NCI-H345 treated with DMSO at 0.1 percent for 48 hours (cell line): Measurements from ENCODE around the gene LAMA2.
"Not testable (repeated sequence)": the region's sequence is repeated elsewhere in the genome, so short reads cannot be mapped to it uniquely, and the experiment has no call there.

Experiments
- DNase-seq: peaks from one replicate; lab custom pipeline; 2025; ENCODE audit not compliant: unreplicated experiment; lab: John Stamatoyannopoulos, UW

Gene LAMA2

DNA sequence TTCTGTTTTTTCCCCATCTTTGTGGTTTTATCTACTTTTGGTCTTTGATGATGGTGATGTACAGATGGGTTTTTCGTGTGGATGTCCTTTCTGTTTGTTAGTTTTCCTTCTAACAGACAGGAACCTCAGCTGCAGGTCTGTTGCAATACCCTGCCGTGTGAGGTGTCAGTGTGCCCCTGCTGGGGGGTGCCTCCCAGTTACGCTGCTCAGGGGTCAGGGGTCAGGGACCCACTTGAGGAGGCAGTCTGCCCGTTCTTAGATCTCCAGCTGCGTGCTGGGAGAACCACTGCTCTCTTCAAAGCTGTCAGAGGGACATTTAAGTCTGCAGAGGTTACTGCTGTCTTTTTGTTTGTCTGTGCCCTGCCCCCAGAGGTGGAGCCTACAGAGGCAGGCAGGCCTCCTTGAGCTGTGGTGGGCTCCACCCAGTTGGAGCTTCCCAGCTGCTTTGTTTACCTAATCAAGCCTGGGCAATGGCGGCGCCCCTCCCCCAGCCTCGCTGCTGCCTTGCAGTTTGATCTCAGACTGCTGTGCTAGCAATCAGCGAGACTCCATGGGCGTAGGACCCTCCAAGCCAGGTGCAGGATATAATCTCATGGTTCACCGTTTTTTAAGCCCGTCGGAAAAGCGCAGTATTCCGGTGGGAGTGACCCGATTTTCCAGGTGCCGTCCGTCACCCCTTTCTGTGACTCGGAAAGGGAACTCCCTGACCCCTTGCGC lies 289.5 kb downstream of the LAMA2 start:
- DNase-seq, result not testable (repeated sequence)

DNA sequence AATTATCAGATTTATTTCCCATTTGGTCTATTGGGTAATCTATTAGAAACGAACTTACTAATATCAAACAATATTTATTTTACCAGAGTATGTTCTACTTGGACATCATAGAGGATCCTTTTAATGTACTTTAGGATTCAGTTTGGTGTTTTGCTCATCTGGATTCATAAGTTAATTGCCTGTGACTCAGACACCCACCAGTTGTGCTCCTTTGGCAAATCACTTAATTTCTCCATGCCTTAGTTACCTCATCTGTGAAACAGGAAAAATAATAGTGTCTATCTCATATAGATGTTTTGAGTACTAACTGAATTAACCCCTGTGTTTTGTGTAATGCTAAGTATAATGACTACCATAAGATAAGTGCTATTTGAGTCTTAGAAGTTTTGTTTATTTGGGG lies 292.1 kb downstream of the LAMA2 start:
- no peak for DNase-seq

DNA sequence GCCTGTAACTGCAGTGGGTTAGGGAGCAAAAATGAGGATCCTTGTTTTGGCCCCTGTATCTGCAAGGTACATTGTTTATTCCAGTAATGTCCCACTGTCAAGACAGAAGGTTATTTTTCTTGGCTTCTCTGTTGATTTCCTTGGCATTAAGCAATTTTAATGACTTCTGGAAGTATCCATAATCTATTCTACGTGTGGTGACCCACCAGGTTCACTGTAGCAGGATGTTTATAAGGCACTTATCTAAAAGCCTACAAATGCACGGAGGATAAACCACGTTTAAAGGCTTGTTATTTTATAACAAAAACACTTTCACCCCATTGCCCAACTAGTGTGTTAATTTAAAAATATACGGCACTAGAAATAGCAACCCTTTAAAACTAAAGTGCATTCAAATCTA lies 294.9 kb downstream of the LAMA2 start:
- DNase-seq, result no peak

DNA sequence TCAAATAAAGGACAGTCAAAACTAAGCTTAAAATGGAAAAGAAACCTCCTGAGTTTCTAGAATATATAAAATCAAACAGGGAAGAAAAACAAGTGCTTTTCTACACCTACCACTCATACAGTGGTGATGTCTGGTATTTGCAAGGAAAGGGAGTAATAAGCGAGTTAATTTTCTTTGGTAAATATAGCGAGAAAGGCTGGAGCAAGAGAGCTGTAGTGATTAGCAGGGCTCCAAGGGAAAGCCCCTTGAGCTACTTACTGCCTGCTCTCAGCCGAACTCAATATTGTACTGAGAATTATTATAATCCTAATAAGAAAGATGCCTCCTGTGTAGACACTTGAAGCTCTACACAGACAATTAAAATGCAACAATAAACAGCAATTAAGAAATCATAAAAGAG lies 296.3 kb downstream of the LAMA2 start:
- no peak for DNase-seq

DNA sequence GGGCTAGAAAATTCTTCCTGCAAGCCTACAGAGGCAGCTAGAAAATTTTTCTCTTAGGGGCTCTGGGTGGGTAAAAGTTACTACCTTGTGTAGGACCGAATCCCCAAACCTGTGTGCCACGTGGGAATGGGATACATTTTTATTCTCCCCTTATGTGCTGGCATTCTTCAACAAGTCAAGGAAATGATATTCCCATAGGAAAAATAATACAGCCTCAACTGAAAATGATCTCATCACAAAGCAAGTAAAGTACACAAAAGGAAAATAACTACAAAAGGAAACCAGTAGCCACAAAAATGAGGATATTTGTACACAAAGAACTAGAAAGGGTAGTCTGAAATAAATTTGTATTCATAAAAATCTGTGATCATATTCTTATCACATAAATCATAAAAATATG lies 298.1 kb downstream of the LAMA2 start:
- DNase-seq, result no peak

DNA sequence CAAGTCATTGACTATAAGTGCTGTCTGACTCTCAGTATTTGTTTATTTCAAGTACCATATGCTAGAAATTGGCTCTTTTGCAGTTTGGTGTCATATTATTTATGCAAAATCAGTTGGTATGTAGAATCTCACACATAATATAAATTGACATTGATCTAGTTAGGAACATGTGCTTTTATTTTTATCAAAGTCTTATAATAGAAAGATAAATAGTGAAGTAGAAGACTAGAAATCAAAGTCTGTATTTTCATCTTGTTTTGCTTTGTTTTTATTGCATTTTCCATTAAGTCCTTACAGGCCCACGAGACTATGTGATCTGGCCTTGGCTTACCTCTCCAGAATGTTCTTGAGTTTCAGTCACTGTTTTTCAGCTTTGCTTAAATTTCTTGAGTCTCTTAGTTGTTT lies 300.3 kb downstream of the LAMA2 start:
- no peak for DNase-seq

DNA sequence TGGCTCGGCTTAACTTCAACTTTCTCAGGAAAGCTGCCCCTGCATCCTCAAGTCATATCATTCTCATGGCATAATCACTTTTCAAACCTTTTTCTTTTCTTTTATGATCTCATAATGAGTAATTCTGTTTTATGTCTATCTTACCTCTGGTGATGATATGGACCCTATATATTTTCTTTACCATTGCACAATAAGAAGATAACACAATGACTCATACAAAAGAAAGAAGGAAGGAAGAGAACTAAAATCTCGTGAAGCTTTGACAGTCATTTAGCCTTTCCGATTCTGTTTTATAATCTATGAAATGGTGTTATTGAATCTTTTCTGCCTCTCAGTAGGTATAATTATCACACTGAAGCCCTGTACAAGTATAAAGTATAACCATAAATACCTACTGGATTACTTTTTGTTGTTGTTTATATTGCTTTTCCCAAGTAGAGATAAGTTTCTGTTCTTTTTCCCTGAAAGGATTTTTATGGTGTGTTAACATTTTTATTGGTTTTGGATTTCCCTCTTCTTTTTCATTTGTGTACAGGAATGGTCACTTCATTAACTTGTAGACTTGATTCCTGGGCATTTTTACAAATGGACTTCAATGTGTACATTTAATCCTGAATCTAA lies 300.9 kb downstream of the LAMA2 start:
- DNase-seq, result no peak

DNA sequence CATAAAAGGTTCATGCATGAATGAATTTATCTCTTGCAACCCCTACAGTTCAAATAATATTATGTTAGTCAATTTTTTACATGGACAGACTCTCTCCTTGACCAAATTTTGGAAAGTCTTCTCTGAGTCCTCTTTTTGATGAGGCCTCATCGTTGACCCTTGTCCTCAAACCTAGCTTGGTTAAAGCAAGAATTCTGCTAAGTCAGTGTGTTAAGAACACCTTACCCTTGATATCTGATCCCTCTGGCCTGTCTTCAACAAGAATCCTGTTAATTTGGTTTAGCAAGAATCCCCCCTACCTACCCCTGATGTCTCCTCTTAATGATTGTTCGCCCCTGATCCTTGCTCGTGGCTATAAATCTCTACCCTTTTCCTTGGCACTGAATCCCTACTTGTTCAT lies 301.4 kb downstream of the LAMA2 start:
- DNase-seq, result no peak

DNA sequence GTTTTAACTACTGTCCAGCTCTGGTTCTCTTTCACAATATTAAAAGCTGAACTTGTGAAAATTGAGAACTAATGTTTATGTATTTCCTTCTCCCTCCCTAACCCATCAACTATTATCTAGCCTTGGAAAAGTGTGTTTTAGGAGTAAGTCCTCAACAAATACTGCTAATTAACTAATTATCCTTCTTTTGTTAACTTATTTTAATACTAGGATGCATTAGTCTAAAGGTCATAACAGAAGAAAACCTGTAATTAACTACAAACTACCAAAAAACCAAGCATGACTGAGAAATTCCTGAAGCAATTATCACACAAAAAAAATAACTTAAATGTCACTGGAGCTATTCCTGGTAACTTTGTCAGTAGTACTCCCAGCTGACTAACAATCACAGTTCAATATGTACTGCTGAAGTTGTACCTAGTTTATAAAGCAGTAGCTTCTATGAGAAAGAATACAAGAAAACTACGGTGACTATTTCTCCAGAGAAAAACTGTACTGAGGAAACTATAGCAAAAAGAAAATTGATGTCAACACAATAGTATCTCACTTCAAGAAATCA lies 301.9 kb downstream of the LAMA2 start:
- no peak for DNase-seq

DNA sequence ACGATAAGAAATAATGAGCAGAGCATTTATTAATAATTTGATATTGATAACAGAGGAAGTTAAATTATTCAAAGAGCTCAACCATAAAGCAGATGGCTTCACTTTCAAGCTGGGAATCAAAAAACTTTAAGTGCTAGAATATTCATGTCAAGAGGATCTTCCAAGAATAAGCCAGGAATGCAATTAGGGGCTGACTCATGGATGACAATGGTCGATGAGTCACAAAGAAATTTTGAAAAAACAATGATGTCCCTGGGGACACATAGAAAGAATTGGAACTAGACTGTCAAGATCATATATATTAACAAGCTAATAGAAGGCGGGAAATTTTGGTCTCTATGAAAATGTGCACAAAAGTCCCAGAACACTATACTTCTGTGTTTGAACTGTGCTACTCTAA lies 304.1 kb downstream of the LAMA2 start:
- no peak for DNase-seq

DNA sequence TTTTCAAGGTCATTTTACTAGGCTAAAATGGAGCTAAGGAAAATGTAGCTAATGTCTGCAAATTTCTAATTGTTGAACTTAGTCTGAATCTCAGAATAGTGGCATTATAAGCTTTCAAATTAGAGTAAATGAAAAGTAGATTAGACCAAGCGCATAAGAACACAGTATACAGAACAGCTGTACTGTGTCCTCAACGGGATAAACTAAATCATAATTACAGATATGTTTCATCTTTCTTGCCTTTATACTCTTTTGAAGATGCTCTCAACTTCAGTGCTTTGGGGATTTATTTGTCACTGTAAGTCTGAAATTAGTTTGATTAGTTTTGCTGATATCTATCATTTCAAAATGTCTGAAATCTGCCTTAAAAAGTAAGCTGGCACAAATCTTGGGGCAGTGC lies 305.4 kb downstream of the LAMA2 start:
- DNase-seq, result no peak

DNA sequence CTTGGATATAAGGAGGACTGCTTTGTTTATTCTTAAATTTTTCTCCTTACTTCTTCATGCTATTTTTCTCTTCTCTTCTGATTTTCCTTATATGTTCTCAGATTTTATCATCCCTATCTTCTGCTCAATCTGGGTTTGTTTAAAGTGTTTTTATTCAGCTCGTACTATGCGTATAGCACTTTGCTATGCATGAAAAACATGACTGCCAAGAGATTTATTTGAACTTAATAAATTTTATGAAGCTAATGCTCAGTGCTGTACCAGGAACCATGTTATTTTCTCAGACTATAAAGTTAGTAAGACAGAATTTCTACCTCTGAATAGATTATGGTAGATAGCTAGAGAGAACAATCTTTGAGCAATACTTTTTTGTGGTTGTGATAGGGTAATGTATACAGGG lies 305.9 kb downstream of the LAMA2 start:
- no peak for DNase-seq

DNA sequence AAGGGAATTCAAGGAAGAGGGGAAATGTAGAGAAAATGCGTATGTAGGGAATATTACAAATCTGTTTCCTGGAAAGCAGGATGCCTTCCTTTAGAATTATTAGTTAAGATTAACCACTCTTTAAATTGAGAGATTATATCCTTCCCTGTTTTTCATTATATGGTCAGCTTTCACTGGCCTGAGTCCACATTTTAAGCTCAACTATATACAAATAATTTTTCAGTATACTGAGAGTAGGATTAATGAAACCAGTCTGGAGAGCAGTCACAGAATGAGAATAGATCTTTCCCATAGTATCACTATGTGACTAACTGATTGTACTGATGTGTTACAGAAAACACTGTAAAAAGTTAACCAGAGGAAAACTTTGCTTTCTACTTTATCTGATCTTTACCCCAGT lies 306.3 kb downstream of the LAMA2 start:
- DNase-seq, result no peak

DNA sequence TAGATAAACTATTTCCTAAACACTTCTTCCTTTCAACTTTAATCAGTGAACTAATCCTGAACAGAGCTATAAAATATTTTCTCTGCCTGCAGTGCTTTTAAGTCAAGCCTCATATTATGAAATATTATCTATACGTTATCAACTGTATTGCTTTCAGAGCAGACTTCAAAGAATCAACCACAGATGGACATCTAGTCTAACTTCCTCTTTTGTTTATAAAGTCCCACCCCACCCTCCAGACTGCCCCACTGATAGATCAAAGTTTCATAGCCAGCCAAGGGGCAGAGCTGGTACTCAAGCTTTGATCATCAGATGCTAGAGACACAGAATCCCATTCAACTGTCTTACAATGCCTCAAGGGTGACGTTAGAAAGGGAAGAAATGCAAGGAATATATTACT lies 308.3 kb downstream of the LAMA2 start:
- no peak for DNase-seq

DNA sequence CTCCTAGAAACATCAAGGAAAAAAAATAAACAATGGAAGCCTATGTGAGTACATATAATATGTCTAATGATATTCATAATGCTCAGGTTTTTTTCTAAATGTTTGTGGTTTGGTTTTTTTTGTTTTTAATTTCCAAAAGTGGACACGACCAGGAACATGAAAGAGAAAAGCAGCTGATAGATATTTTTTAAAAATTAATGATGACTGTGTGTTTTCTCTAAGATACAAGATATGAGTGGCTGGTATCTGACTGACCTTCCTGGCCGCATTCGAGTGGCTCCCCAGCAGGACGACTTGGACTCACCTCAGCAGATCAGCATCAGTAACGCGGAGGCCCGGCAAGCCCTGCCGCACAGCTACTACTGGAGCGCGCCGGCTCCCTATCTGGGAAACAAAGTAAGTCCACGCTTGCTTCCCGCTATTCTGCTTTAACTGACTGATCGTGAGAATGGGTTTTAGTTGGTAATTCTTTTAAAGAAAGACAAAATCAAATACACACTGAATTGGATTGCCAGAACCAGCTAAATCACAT lies 309.6 kb downstream of the LAMA2 start:
- DNase-seq, result no peak

DNA sequence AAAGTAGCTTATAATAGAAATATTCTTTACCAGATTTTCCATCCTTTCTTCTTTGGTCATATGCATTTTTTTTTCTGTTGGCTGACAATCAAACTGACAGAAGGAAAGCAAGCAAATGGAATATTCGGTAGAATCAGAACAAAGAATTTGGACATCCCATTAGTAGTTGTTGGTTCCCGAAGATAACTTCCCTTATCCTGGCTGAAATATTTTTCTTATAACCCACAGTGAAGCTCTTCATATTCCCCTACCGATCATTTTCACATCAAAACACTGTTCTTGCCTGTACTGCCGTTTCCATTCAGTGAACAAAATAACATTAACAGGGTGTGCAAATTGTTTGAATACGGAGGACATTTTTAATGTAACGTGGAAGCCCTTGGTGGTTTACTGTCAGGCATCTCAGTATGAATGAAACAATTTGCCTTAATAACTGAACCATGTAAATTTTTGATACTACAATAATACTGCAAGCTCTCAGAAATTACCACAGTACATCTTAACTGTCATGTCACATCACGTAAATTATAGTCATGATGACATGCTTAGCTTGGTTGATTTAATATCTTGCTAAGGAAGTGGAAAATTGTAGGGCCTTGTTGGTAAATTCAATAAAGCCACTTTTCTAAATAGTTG lies 311.5 kb downstream of the LAMA2 start:
- DNase-seq, result no peak

DNA sequence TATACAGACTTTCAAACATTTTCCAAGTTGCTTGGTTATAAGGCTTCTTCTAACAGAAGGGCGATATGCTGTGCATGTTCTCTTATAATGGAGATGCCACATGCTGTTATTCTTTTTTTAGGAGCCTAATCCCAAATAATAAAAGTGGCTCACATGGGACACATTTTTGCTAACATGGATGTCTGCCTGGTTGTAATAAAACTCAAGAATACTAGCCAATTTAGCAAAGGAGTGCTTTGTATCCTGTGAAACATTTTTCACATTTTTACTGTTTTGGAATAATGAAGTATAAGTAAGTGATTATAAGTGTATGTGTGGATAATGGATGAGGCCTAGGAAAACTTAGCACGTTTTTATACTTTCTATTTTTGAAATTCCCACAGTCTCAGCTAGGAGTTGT lies 312.2 kb downstream of the LAMA2 start:
- no peak for DNase-seq

DNA sequence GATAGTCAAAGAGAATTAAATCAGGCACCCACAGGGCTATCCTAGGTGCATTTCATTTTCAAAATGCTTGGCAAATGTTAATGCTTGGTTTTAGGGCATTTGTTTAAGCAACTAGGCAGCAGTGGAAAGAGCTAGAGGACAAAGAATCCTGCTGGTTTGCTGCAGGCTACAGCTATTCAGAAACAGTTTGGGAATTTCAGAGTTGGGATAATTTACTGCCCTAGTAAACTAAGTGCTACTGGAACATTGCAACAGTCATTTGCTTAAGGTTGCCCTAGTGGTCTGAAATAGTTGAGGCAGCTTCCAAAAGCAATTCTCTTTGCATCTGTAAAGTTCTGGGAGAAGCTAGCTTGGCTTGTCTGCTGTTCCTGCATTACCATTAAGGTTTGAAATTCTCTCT lies 312.7 kb downstream of the LAMA2 start:
- DNase-seq, result no peak

DNA sequence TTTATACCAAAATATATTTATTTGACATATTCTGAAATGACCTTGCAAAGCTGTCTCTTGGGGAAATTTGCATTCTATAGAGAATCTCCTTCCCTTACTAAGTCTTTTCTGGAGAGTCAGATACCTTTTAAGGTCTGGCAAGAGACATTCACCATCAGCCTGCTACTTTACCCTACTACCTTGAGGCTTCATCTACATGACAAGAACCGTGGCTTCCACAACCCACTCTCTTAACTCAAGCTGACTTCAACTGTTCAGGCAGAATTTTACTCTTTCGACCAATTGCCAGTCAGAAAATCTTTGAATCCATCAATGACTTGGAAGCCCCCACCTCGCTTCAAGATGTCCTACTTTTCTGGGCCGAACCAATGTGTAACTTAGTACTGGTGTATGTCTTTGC lies 314.2 kb downstream of the LAMA2 start:
- no peak for DNase-seq

DNA sequence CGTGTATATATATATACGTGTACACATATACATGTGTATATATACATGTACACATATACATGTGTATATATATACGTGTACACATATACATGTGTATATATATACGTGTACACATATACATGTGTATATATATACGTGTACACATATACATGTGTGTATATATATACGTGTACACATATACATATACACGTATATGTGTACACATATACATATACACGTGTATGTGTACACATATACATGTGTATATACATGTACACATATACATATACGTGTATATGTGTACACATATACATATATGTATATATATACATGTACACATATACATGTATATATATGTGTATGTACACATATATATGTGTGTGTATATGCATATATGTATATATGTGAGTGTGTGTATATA lies 317.2 kb downstream of the LAMA2 start:
- DNase-seq, result no peak

DNA sequence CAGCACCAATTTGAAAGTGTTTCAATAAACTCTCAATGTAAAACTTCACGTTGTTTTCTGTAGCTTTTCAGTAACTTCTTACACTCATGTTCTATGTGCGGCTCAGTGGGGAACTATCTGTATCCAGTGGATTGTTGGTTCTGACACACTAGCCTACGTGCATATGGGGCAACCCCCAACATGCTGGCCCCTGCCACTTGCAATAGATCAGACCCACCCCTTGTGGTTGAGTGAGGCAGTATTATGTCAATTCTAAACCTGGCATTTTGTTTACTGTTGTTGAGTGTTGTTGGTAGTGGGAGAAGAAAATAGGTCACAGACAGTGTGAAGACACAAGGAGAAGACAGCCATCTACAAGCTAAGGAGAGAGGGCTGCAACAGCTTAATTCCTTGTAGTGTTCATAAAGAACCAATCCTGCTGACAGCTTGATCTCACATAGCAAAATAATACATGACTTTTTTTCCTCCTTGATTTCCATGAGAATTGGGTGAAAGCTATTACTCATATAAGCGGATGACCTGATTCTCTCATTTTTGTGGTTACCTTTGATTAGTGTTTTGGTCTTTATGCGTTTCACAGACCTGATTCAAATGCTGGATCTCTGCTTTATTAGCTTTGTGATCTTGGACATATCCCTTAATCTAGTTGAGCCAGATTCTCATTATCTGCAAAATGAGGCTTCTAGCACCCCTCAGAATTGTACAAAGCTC lies 320.4 kb downstream of the LAMA2 start:
- DNase-seq, result no peak
